HG02885 (cell line): ENCODE measurements around the gene SLC7A10.

ENCODE experiments used
- ATAC-seq: cut with Tn5 transposase; IDR thresholded peaks from one replicate; pipeline ENCODE4 v1.9.1; 2021; ENCODE audit warnings: mild to moderate bottlenecking; ENCODE audit not compliant: unreplicated experiment, poor library complexity

SLC7A10 gene

DNA sequence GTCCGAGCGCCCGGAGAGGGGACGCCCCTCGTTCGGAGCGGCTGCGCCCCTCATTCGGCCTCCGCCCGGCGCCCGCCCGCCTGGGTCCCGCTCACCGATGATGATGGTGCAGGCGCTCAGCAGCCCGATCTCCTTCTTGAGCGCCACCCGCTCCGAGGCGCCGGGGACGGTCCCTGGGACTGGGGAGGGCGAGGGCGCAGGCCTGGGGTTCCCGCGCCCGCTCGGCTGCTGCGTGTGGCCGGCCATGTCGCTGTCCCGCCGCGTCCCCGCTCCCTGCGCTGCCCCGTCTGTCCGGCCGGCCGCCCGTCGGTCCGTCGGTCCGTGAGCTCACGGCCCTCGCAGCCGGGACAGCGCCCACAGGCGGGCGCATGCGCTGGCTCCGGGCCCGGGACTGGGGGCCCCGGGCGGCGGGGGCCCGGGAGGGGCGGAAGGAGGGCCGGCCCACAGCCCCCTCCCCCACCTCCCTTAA lies at the start of gene SLC7A10:
Gene SLC7A10 (minus strand): TSS at position 393 of the 469 bp plus-strand sequence. CDS start 147 bp downstream, at position 246.
- ATAC-seq = no peak

DNA sequence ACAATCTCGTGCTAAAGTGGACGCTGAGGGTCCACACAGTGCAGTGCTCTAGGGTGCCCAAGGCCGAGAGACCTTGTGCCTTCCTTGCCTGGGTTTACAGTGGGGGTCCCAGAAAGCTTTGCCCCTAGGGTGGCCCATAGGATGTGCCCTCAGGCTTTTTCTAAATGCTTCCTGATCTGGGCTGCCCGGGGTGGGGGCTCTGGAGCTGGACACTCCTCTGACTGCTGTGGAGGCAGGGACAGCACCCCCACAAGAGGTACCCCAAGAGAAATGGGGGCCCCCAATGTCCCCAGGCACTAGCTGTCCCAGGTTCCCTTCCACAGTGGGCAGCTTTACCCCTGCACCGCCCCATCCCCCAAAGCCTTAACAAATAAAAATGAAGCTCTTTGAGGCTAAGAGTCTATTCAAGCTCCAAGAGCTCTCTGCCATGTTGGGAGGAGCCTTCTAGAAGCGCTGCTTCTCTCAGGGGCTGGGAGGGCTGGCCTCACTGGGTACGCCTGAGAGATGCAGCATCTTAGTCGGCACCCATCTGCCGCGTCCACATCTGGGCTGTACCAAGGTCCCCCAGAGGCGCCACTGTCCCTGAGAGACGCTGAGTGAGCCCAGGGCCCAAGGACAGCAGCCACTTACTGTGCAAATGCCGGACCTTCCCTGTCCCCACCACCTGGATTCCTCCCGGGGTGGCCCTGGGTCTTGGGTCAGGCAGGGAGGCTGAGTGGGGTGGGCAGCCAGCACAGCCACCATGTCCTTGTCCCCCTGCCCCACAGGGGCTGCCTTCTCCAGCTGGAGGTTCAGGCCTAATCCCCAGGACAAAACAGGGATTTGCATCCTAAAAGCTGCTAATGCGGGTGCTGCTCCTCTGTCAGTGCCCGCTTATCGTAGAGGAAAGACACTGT lies 49.3 kb upstream of the SLC7A10 start:
- ATAC-seq = no peak

DNA sequence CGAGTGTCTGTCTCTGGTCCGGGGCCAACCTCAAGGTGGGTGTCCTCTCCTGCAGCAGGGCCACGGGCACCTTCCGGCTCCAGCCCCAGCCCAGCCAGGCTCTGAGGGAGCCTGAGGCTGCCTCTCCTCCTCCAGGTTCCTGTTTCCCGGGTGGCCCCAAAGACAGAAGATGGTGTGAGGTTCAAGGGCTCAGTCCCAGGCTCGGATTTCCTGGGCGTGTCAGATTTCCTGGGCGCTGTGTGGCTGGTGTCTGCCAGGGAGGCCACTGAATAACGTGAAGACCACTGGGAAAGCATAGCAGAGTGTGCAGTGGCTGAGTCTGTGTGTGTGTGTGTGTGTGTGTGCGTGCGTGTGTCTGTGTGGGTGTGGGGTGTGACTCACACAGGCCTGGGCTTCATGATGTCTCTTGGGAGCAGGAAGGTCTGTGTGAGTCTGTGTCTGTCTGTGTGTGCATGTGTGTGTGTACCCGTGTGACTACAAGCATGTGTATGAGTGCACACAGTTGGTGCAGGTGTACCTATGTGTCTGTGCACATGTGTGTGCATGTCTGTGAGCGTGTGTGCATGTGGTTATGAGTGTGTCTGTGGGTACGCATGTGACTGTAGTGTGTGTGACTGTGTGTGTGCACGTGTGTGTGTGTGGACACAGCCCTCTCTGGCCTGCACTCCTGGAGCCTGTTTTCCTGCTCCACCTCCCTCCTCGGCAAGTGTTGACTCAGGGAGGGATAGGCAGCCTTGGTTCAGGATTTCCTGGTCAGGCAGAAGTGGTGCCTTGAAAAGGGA lies 48.4 kb upstream of the SLC7A10 start:
- no peak for ATAC-seq

DNA sequence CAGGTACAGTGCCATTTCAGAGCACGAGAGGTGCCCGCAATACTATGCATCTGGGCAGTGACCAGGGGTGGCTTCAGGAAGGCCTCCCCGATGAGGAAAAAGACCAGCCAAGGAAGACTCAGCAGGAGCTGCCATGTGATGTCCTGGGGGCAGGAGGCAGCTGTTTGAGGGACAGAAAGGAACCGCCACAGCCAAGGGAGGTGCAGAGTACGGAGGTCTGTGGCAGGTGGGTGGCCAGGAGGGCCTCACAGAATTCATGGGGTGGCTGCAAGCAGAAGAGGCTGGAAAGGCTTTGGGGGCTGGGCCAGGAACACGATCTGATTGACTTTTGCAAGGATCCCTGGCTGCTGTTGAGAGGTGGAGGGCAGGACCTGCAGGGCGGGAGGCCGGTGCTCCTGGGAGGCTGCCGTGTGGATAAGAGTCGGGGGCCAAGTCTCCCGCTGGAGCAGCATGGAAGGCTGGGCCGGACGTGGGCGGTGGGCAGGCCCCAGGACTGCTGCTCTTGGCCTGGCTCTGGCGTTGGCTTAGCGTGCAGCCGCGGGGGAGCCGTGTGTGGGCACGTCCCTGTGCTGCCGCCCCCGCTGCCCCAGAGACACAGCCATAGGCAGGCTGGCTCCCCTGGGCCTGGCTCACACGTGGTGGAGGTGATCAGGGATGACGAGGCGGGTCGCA lies 47.6 kb upstream of the SLC7A10 start:
- no peak for ATAC-seq

DNA sequence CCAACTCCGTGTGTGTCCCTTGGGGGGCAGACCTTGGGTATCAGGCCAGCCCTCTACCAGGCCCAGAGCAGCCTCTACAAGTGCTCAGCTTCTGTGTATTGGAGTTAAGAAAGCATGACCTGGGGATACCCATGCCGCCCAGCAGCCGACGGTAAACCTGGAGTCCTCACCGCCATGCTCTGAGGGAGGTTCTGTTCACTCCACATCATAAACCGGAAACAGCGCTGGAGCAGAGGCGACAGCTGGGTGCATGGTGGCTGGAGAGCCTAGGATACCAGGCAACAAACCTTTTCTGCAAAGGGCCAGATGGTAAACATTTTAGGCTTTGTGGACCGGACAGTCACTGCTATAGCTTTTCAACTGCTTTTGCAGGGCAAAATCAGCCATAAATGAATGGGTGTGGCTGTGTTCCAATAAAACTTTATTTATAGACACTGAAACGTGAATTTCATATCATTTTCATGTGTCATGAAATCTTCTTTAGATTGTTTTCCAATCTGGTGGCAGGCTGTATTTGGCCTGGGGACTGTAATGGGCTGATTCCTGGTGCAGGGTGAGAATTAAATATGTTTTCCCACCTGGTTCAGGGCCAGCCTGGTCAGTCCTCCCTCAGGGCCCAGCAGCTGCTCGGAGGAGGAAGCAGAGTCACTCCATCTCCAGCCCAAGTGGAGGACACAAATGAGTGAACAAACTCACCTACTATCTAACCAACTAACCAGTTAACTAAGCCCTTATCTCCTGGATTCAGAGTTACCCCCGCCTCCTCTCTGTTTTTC lies 45.8 kb upstream of the SLC7A10 start:
- ATAC-seq = no peak

DNA sequence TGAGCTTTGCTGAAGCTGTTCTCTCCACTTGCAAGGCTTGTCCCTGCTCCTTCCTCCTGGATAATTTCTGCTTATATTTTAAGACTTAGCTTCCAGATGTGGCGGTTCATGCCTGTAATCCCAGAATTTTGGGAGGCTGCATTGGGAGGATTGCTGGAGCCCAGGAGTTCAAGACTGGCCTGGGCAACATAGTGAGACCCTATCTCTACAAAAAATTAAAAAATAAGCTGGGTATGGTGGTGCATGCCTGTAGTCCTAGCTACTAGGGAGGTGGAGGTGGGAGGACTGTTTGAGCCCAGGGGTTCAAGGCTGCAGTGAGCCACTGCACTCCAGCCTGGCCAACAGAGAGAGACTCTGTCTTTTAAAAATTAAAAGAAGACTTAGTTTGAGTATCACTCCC lies 45.1 kb upstream of the SLC7A10 start:
- ATAC-seq = no peak

DNA sequence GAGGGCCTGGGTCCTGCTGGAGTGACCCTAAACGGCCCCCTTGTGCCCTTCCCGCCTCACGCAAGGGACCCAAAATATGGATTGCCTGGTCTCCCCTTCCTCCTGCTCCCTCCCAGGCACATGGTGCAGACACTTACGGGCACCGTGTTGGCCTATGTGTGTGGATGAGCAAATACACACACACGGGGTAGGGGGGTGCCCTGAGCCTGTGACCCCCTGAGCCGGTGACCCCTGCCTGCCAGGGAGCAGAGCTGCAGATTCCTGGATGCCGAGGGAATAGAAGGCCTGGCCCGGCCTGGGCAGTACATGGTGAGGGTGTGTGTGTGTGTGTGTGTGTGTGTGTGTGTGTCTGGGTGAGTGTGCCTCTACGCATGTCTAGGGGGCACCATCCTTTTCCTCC lies 43.4 kb upstream of the SLC7A10 start:
- no peak for ATAC-seq

DNA sequence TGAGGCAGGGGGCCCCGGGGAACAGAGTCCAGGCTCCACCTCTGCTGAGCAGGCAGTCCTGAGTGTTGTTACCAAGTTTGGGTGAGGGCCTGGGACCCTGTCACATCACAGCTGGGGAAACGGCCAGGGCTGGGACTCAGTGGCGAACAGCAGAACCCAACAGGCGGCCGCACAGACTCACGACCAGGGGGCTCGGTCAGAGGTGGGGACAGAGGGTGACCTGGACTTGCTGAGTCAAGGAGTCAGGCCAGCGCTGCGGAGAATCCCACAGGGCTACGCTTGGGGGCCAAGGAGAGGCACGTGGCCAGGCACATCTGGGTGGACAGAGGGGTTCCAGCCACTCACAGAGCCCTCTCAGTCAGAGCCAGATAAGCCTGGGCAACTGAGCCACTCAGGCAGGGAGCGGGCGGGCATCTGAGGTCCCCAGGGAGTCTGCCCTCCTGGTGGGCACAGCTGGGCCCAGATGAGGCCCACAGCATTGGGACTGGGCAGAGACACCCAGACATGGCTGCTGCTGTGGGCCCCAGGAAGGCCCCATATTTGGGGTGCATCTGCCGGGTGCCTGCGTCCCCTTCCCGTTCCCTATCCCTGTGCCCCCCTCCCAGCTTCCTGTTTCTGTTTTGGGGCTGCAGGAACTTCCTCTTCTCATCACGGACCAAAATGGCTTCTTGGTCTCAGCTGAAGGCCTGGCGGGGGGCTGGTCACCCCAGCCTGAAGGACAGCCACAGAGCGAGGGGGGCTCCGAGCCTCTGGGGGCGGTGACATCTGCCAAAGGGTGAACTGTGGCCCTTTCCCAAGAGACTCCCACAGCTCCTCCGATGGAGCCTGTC lies 42.7 kb upstream of the SLC7A10 start:
- ATAC-seq = no peak

DNA sequence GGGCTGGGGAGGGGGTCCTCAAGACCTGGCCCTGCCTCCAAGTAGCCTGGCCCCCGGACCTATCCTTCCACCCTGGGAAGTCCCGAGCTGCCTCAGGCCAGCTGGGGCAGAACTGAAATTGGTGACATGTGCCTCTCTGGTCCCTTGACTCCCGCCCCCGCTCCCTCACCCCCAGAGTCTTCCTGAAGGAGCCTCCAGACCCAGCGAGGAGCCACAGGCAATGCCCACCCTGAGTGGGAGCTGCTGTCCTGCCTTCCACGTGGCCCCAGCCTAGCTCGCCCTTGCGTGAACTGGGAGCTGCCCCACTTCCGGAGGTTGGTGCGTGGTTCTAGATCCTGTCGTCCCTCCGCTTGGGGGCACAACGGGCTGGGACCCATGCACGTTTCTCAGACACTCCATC lies 42.1 kb upstream of the SLC7A10 start:
- no peak for ATAC-seq

DNA sequence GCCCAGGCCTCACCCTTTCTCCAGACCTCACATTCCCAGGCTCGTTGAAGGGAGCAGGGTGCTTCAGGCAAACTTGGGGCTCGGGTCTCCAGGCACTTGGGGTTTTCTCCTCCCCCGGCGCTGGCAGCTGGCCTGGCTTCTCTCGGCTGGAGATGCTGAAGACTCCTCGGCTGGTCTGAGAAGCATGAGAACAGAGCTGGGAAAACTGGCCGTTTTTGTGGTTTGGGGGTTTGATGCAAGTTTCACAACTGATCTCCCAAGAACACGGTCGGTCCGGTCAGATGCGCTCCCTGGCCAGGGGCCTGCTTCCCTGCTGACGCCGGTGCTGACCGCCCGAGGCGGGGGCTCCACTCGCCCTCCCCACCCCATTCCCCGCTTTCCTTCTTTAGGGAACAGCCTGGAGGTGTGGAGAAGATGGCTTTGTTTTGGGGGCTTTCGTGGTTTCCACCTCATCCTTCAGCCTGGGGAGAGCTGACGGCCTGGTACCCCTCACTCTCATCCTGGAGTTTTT lies 41.4 kb upstream of the SLC7A10 start:
- no peak for ATAC-seq

DNA sequence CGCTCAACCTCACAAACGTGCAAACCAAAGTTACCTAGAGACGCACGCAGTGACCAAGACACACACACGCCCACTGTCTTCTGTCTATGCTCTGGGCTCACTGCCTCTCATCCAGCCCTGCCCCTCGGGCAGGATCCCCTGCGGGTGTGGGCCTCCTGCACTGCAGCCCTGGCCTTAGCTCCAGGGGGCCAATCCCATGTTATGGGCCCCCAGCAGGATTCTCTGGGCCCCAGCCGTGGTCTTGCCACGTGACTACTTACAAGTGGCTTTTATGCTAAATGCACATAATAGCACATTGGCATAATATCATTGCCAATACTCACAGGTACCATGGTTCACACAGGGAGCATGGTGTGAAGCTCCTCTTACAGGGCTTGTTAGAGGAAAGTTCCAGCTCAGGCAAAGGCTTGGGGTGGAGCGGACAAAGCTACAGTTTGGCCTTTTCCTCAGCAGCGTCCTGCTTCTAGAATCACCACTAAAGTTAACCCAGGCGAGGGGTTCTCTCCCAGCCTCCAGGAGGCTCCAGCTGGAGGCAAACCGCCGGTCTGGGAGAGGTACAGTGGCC lies 39.3 kb upstream of the SLC7A10 start:
- no peak for ATAC-seq

DNA sequence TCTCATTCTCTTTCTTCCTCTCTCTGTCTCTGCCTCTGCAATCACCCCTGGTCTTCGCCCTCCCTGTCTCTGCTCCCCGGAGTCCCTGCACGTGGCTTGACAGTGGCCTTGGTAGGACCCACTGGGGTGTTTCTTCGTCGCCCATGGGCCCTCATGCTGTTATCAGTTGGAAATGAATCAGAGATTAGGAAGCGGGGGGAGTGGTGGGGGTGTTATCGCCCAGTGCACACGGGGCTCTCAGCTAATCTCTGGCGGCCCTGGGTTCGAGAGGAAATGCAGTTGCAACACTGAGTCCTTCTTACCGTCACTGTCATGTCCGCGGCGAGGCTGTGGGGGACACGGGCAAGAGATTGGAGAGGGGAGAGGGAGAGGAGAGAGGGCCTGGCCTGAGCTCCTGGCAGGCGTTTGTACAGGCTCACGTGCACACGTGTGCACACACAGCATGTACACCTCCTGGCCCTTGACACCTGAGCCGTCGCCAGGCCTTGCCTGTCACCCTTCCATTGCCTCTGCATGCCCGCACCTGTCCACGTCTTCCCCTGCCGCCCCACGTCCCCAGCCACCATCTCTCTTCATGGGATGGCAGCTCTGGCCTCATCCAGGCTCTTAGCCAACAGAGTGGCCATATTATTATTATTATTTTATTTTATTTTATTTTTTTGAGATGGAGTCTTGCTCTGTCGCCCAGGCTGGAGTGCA lies 37.8 kb upstream of the SLC7A10 start:
- ATAC-seq = no peak

DNA sequence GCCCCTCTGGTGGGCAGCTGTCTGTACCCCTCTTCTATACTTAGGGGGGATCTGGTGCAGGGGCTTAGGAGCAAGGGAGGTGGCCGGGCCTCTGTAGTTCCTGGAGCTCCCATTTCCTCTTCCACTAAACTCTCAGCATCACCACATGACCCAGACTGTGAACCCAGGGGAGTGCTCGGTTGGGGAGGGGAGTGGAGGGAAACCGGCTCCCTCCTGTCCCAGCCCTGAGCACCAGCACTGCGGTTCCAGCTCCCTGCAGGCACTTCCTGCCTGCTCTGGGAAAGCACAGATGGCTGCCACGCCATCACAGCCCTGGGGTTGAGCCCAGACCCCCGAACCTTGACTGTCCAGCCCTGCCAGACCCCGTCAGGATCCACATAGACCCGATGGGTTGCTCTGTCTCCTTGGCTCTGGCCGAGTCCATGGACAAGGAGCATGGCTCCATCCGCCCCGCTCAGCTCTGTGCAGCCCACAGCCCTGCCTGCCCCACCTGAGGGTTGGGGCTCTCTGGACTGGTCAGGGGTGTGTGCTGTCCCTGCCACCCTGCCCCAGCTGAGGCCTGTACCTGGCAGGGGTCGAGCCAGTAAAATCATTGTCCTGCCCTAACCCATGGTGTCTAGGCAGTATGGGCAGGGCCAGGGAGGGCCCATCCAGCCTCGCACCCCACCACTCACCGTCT lies 36.0 kb upstream of the SLC7A10 start:
- ATAC-seq = no peak

DNA sequence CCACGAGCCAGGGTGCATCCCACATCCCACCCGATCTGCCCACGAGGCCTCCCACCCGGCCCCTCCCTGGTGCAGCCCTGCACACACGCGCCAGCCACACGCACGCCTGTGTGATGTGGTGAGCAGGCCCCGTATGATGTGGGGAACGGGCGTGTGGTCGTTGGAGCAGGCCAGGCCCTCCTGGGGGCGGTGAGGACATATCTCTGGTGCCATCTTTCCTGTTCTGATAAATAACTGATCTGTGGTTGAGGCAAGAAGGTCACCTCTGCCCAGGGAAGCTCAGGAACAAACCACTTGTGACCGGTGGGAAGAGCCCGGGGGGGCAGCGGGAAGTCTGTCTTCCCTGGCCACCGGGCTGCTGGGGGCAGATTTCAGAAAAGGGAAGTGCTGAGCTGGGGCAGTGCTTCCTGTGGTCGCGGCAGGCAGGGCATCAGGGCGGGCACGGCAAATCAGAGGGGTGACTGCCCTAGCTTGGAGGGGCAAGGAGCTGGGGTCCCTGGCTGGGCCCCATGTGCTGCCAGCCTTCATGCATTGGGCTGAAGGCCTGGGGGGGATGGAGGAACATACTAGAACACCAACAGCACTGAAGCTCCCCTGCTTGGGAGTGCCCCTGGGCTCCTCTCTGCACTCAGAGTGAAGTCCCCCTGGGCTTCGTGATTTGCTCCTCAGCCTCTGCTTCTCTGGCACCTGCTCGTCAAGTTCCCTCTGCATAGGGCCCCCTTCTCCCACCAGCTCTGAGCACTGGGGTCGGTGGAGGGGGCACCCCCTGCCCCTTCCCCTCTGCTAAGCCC lies 35.2 kb upstream of the SLC7A10 start:
- ATAC-seq = no peak

DNA sequence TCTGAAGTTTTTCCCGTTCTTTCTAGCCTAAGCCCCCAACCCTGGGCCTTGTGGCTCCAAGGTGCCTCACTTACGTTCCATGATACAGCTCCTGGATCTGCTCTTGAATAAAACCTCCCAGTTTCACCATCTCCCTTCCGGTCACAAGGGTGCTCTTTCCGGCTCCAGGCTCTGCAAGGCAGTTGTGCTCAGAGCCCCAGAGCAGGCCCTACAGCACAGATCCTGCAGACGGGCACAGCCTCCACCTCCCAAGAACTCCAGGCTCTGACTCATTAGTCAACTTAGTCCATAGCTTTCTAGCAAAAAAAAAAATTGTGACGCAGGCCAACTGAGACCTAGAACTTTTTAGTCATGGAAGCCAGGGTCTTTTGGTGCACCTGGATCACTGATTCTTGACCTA lies 33.9 kb upstream of the SLC7A10 start:
- no peak for ATAC-seq

DNA sequence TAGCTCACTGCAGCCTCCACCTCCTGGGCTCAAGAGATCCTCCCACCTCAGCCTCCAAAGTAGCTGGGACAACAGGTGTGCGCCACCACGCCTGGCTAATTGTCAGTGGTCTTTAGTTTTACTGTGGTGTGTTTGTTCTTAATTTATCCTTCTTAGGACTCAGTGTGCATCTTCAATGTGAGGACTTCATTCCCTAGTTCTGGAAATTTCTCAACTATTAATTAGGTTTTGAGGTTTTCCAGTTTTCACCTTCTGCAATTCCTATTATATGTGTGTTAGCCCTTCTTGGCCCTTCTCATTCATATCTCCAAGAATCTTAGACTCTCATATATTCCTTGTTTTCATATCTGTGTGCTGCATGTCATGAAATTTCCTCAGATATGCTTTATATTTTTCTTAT lies 32.2 kb upstream of the SLC7A10 start:
- ATAC-seq = no peak

DNA sequence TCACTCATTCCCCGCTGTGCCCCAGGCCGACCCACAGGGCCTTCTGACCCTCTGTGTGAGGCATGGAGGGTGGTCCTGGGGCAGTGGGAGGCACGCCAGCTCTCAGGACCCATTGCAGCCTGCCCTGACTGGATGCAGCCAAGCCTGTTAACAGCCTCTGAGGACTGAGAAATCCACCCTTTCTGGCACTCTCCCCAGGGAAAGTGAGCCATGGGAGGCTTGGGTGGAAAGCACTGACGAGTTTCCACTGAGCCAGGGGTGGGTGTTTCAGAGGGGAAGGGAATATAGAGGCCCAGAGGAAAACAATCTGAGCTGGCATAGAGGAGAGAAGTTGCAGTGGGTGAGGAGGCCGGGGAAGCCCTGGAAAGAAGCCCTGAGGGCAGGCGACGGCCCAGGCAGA lies 30.6 kb upstream of the SLC7A10 start:
- no peak for ATAC-seq
